Medulla oblongata (tissue), 1 donor: ENCODE data around the gene ATP10B.

ENCODE experiments used
- DNase-seq: peaks from one replicate; pipeline ENCODE4 v3.0.0-alpha.2; 2015; ENCODE audit errors: extremely low spot score

ATP10B gene

GRCh38 chr5:160514191-160514590 is 337.8 kb downstream of the ATP10B start:
- no peak for DNase-seq

GRCh38 chr5:160513485-160513884 is 338.5 kb downstream of the ATP10B start:
- DNase-seq = no peak
